ENCODE measurements around the gene INSYN2A. TPM values are rescaled to one million over a fixed set of nuclear protein-coding genes. Genes with fewer than 3 reads are reported as not detected.

INSYN2A gene, protein sequence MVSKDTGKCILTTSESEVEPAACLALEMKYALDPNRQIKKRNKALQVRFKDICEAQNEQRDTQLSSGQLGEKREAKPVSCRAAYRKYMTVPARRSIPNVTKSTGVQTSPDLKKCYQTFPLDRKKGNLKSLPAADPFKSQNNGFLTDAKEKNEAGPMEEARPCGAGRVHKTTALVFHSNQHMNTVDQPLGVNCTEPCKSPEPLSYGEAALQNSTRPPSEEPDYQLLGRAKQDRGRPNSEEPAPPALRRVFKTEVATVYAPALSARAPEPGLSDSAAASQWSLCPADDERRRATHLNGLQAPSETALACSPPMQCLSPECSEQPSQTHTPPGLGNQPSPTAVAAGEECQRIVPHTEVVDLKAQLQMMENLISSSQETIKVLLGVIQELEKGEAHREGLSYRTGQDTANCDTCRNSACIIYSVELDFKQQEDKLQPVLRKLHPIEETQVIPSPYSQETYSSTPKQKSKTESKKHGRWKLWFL
- total RNA-seq: not detected

GRCh38 chr10:127196282-127197153 is at the start of gene INSYN2A:
INSYN2A (minus strand) TSS chr10:127196591; CDS start chr10:127176395, 20,196 bp downstream.
- Histone ChIP-seq H3K27ac (no peak within 1 kb of the TSS), H3K4me3 (peak within 1 kb of the TSS; percentile 49 to 67), H3K36me3 (no peaks in the 10 kb centered on the region), H3K9me3 (no peaks in the 10 kb centered on the region), H3K27me3 (no peaks in the 10 kb centered on the region), H3K4me1 (peaks cover 10 to 11% of the 10 kb centered on the region in 2 donors)
- TF ChIP-seq, protein P1, sequence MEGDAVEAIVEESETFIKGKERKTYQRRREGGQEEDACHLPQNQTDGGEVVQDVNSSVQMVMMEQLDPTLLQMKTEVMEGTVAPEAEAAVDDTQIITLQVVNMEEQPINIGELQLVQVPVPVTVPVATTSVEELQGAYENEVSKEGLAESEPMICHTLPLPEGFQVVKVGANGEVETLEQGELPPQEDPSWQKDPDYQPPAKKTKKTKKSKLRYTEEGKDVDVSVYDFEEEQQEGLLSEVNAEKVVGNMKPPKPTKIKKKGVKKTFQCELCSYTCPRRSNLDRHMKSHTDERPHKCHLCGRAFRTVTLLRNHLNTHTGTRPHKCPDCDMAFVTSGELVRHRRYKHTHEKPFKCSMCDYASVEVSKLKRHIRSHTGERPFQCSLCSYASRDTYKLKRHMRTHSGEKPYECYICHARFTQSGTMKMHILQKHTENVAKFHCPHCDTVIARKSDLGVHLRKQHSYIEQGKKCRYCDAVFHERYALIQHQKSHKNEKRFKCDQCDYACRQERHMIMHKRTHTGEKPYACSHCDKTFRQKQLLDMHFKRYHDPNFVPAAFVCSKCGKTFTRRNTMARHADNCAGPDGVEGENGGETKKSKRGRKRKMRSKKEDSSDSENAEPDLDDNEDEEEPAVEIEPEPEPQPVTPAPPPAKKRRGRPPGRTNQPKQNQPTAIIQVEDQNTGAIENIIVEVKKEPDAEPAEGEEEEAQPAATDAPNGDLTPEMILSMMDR (IDR thresholded peaks at IDR 0.05): no peak
- DNase-seq (ENCODE audit: low spot score in 2 of 2): no peak
- intact Hi-C loops (cut with DNase I): no loop called here

GRCh38 chr10:127245456-127245855 is 49.1 kb upstream of the INSYN2A start:
- Histone ChIP-seq H3K27me3 (no peaks in the 10 kb centered on the region), H3K9me3 (no peaks in the 10 kb centered on the region), H3K36me3 (peaks cover 4 to 11% of the 10 kb centered on the region in 2 donors), H3K27ac (no peak overlapping the region), H3K4me1 (no peaks in the 10 kb centered on the region), H3K4me3 (no peak overlapping the region)
- no peak for DNase-seq (ENCODE audit: low spot score in 2 of 2)
- TF ChIP-seq, protein P1 (IDR thresholded peaks at IDR 0.05): no peak
- intact Hi-C loops (cut with DNase I): no loop called here

GRCh38 chr10:127243490-127244272 is 47.3 kb upstream of the INSYN2A start:
- Histone ChIP-seq H3K4me3 (no peak overlapping the region), H3K9me3 (no peaks in the 10 kb centered on the region), H3K27ac (no peak overlapping the region), H3K4me1 (no peaks in the 10 kb centered on the region), H3K27me3 (no peaks in the 10 kb centered on the region), H3K36me3 (peaks cover 1 to 3% of the 10 kb centered on the region in 2 donors)
- DNase-seq (ENCODE audit: low spot score in 2 of 2): no peak
- TF ChIP-seq, protein P1 (IDR thresholded peaks at IDR 0.05): peak in 2 of 3 experiments; percentile 15 to 22
- intact Hi-C loops (cut with DNase I): no loop called here

DNA sequence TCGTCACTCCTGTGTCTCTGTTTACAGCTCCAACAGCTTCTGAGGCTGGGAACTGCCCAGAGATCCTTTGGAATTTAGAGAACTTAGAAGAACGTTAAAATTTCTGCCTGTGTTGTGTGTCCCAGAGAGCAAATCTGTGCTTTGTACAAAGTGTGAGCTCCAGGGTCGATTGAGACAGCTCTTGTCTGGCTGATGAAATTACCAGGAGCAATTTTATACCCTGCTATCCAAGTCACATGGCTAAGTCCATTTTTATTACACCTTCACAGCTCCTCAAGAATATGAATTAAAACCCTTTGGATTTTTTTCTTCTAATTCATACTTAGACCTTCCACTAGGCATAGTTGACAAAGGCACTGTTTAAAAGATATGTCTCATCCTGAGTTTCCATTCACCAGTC is 46.5 kb upstream of the INSYN2A start:
- TF ChIP-seq, protein P1 (IDR thresholded peaks at IDR 0.05): no peak
- no peak for DNase-seq (ENCODE audit: low spot score in 2 of 2)
- Histone ChIP-seq H3K36me3 (no peaks in the 10 kb centered on the region), H3K4me1 (no peaks in the 10 kb centered on the region), H3K27ac (no peak overlapping the region), H3K9me3 (no peaks in the 10 kb centered on the region), H3K4me3 (no peak overlapping the region), H3K27me3 (no peaks in the 10 kb centered on the region)
- intact Hi-C loops (cut with DNase I): no loop called here

DNA sequence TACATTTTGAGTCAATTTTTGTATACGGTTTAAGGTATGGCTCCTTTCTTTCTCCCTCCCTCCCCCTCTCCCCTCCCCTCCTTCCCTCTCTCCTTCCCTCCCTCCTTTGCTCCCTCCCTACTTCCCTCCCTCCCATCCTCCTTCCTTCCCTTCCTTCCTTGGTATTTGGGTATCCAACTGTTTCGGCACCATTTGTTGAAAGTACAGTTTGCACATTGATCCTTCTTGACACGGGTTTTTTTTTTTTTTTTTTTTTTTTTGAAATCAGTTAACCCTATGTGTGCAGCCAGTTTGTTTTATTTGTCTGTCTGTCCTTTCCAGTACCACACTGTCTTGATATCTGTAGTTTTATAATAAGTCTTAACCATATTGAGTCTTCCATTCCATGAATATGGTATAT is 39.9 kb upstream of the INSYN2A start:
- intact Hi-C loops (cut with DNase I): no loop called here
- TF ChIP-seq, protein P1 (IDR thresholded peaks at IDR 0.05): no peak
- Histone ChIP-seq H3K4me1 (no peaks in the 10 kb centered on the region), H3K36me3 (no peaks in the 10 kb centered on the region), H3K9me3 (no peaks in the 10 kb centered on the region), H3K27ac (no peak overlapping the region), H3K27me3 (no peaks in the 10 kb centered on the region), H3K4me3 (no peak overlapping the region)
- no peak for DNase-seq (ENCODE audit: low spot score in 2 of 2)

All from ascending aorta (tissue), 2 donors.